Measurements from ENCODE around the gene ZNF524. TPM values are rescaled to one million over a fixed set of nuclear protein-coding genes. Genes with fewer than 3 reads are reported as not detected.

The ZNF524 gene
- total and polyA plus RNA-seq, 9 of the 15 experiments (the other 6 are each of a cell fraction or from before 2014, with no cell fraction given): 0.08 to 15.6 (median 2.9) TPM

DNA sequence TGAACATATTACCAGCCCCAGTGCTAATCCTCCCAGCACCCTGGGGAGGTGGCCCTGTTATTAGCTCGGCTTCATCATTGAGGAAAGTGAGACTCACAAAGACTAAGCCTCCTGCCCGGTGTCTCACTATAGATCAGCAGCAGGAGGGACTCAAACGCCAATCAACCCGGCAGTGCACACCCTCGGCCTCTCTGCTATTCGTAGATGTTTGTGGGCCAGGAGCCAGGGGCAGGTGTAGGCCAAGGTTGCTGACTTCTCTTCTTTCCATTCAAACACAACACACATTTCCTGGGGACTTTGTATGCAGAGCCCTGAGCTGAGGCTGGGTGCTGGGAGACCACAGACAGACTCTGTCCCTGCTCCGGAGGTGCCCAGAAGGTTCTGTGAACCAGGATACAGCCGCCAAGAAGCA is 45.3 kb upstream of the ZNF524 start:
- Histone ChIP-seq H4K20me1 (replicated peaks; ENCODE audit: control insufficient read depth, insufficient read depth, low read length) (no peaks in the 10 kb centered on the region), H3K36me3 (ENCODE audit: control insufficient read depth, insufficient read depth, low read length) (no peaks in the 10 kb centered on the region), H3K4me3 (no peak overlapping the region), H3K9me3 (replicated peaks; ENCODE audit: control insufficient read depth, insufficient read depth, low read depth, low read length) (no peaks in the 10 kb centered on the region), H3K79me2 (ENCODE audit: control insufficient read depth, insufficient read depth, low read length) (no peaks in the 10 kb centered on the region), H2AFZ (ENCODE audit: low read depth, low read length) (no peak overlapping the region), H3K27me3 (ENCODE audit: control insufficient read depth in 2 of 2, insufficient read depth in 2 of 2, low read length in 2 of 2) (peaks cover 9 to 13% of the 10 kb centered on the region in 2 experiments; a peak in 4 of 5 replicates), H3K4me1 (replicated peaks in 1 of 2; ENCODE audit: control insufficient read depth in 2 of 2, insufficient read depth in 2 of 2, low read length in 2 of 2) (peaks cover 5 to 6% of the 10 kb centered on the region in 2 experiments; a peak in 3 of 5 replicates), H3K9ac (ENCODE audit: insufficient read depth in 1 of 2, low read depth in 2 of 2, low read length in 2 of 2) (no peak overlapping the region), H3K4me2 (ENCODE audit: insufficient read depth, low read length) (no peak overlapping the region), H3K9me1 (ENCODE audit: control insufficient read depth, insufficient read depth, low read length) (no peaks in the 10 kb centered on the region), H3K27ac (ENCODE audit: extremely low read depth, low read depth, low read length) (no peak overlapping the region)
- FAIRE-seq (no peak), DNase-seq (ENCODE audit: extremely low read depth in 1 of 4, low spot score in 3 of 4) (peak in 1 of 4 experiments; percentile 11), ATAC-seq (no peak)
- no TSS peak for BruUV-seq (replicated peaks)
- intact Hi-C loops (cut with micrococcal nuclease): no loop called here
- WGBS (ENCODE audit: insufficient coverage, low coverage, missing lambda C conversion rate): 13% methylated on average over 8 of the region's 8 CpGs
- TF ChIP-seq RBM34 (IDR thresholded peaks at IDR 0.05; ENCODE audit: borderline replicate concordance, insufficient read depth, low read length): no peak
- TF ChIP-seq NCOA4 (IDR thresholded peaks at IDR 0.05; ENCODE audit: partially characterized antibody): no peak
- no peak for TF ChIP-seq ZNF324 (CRISPR knock-in tag; IDR thresholded peaks at IDR 0.05)
- POLR2A ChIA-PET: interaction anchor here (1.1 kb wide), 1 partner anchor 44 kb away, joined by 4 read pairs; the partner anchor contains the start of gene FIZ1
- CTCF ChIA-PET (ENCODE audit: low intra/inter-chr PET ratio): no interaction called here
- in situ Hi-C loops (cut with MboI): no loop called here

DNA sequence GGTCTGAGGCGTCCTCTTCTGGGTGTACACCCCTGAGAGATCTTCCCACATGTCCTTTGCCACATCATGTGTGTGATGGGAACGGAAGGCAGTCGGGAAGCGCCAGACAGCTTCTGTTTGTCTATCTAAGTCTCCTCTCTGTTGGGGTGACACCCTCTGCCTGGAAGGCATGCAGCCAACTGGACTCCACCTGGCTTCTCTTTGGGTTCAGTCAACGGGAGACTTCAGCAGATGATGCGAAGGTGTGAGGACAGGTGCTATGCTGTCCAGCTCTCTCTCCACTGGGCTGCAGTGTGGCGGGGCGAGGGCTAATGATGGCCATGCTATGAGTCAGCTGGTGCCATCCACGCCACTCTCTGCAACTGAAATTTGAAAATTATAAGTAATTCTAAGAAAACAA is 40.4 kb upstream of the ZNF524 start:
- Histone ChIP-seq H3K9me3 (replicated peaks; ENCODE audit: control insufficient read depth, insufficient read depth, low read depth, low read length) (no peaks in the 10 kb centered on the region; the same call in 1 of the 2 replicates), H3K9me1 (ENCODE audit: control insufficient read depth, insufficient read depth, low read length) (no peaks in the 10 kb centered on the region), H3K36me3 (ENCODE audit: control insufficient read depth, insufficient read depth, low read length) (no peaks in the 10 kb centered on the region), H4K20me1 (replicated peaks; ENCODE audit: control insufficient read depth, insufficient read depth, low read length) (no peaks in the 10 kb centered on the region), H3K79me2 (ENCODE audit: control insufficient read depth, insufficient read depth, low read length) (no peaks in the 10 kb centered on the region), H3K4me1 (replicated peaks in 1 of 2; ENCODE audit: control insufficient read depth in 2 of 2, insufficient read depth in 2 of 2, low read length in 2 of 2) (peaks cover 0 to 7% of the 10 kb centered on the region in 2 experiments; a peak in 2 of 5 replicates), H3K27ac (ENCODE audit: extremely low read depth, low read depth, low read length) (no peak overlapping the region), H3K4me3 (no peak overlapping the region), H3K4me2 (ENCODE audit: insufficient read depth, low read length) (no peak overlapping the region), H3K27me3 (ENCODE audit: control insufficient read depth in 2 of 2, insufficient read depth in 2 of 2, low read length in 2 of 2) (peaks cover 10 to 13% of the 10 kb centered on the region in 2 experiments; a peak in 4 of 5 replicates), H3K9ac (ENCODE audit: insufficient read depth in 1 of 2, low read depth in 2 of 2, low read length in 2 of 2) (no peak overlapping the region), H2AFZ (ENCODE audit: low read depth, low read length) (no peak overlapping the region)
- CTCF ChIA-PET (ENCODE audit: low intra/inter-chr PET ratio): no interaction called here
- no peak for DNase-seq (ENCODE audit: extremely low read depth in 1 of 4, low spot score in 3 of 4)
- no peak for ATAC-seq
- intact Hi-C loops (cut with micrococcal nuclease) (no loop called here), in situ Hi-C loops (cut with MboI) (no loop called here)
- BruUV-seq (replicated peaks): no TSS peak
- no peak for FAIRE-seq
- WGBS (ENCODE audit: insufficient coverage, low coverage, missing lambda C conversion rate): 6% methylated on average over 8 of the region's 9 CpGs
- POLR2A ChIA-PET: interaction anchor here (0.7 to 1.1 kb wide), 3 partner anchors 9 to 40 kb away, joined by 3 read pairs; partner anchors contain the start of gene FIZ1
- TF ChIP-seq, protein P1, sequence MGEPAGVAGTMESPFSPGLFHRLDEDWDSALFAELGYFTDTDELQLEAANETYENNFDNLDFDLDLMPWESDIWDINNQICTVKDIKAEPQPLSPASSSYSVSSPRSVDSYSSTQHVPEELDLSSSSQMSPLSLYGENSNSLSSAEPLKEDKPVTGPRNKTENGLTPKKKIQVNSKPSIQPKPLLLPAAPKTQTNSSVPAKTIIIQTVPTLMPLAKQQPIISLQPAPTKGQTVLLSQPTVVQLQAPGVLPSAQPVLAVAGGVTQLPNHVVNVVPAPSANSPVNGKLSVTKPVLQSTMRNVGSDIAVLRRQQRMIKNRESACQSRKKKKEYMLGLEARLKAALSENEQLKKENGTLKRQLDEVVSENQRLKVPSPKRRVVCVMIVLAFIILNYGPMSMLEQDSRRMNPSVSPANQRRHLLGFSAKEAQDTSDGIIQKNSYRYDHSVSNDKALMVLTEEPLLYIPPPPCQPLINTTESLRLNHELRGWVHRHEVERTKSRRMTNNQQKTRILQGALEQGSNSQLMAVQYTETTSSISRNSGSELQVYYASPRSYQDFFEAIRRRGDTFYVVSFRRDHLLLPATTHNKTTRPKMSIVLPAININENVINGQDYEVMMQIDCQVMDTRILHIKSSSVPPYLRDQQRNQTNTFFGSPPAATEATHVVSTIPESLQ (CRISPR knock-in tag; IDR thresholded peaks at IDR 0.05): no peak
- TF ChIP-seq ZNF217 (CRISPR knock-in tag; IDR thresholded peaks at IDR 0.05) (no peak), PHF8 (IDR thresholded peaks at IDR 0.05; ENCODE audit: borderline replicate concordance, low read length) (no peak), SPI1 (IDR thresholded peaks at IDR 0.05; ENCODE audit: borderline replicate concordance, low read depth, low read length) (no peak), GTF2A2 (tag; IDR thresholded peaks at IDR 0.05) (no peak)
- TF ChIP-seq, protein P2, sequence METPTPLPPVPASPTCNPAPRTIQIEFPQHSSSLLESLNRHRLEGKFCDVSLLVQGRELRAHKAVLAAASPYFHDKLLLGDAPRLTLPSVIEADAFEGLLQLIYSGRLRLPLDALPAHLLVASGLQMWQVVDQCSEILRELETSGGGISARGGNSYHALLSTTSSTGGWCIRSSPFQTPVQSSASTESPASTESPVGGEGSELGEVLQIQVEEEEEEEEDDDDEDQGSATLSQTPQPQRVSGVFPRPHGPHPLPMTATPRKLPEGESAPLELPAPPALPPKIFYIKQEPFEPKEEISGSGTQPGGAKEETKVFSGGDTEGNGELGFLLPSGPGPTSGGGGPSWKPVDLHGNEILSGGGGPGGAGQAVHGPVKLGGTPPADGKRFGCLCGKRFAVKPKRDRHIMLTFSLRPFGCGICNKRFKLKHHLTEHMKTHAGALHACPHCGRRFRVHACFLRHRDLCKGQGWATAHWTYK (CRISPR knock-in tag; IDR thresholded peaks at IDR 0.05): no peak
- TF ChIP-seq, protein P3, sequence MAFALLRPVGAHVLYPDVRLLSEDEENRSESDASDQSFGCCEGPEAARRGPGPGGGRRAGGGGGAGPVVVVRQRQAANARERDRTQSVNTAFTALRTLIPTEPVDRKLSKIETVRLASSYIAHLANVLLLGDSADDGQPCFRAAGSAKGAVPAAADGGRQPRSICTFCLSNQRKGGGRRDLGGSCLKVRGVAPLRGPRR (CRISPR knock-in tag; IDR thresholded peaks at IDR 0.05): no peak
